ENCODE results near the gene SMARCE1.

Gene SMARCE1

DNA sequence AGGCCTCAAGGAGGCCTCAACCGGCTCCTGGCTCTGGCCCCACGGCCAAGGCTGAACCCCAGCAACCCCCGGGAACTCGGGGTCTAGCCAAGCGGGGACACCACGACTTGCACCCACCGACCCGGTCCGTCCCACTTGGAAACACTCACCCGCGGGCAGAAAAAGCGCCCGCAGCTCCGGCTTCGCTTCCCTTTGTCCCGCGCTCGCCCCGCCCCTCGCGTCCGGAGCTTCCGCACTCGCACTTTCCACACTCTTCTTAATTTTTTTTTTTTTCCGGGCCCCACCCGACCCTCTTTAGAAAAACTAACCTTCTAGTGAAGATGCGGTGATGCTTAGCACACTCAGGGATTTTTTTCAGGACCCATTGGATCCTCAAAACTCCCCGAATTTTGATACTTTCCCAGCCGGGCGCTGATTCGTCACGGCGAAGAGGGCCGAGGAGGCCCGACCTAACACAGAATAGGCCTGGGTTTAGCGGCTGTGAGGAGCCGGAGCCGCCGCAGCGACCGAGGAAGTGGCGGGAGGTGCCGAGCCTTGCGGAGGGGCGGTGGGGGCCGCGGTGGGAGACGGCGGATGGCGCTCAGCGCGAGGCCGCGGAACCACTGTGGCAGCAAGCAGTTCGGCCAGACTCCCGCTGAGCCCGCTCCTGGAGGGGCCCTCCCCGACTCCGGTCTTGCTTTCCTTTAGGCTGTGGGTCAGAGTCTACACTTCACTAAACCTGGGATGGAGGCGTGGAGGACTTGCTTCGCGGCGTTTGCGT lies at the start of gene SMARCE1:
Gene SMARCE1 (minus strand): TSS at position 195 of the 760 bp plus-strand sequence. CDS start 2,016 bp downstream, outside the sequence.
- peak; percentile 81 for DNase-seq (ENCODE audit: low read depth)

DNA sequence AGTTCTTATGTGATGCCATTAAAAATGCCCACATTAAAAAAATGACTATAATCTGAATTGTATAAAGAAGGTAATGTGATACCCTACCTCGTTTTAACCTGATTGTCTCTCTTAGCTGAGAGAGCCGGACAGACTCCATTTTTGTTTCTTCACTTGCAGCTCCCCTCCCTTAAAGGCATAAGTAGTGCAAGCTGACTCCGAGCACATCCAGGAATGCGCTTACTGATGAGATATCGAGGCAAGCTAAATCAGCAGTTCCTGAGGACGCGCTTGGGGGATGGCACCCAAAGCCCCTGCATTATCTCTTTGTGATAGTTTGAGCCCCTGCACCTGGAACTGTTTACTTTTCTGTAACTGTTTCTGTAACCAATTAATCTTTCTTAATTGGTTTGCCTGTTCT lies 49.7 kb upstream of the SMARCE1 start:
- no peak for DNase-seq (ENCODE audit: low read depth)

DNA sequence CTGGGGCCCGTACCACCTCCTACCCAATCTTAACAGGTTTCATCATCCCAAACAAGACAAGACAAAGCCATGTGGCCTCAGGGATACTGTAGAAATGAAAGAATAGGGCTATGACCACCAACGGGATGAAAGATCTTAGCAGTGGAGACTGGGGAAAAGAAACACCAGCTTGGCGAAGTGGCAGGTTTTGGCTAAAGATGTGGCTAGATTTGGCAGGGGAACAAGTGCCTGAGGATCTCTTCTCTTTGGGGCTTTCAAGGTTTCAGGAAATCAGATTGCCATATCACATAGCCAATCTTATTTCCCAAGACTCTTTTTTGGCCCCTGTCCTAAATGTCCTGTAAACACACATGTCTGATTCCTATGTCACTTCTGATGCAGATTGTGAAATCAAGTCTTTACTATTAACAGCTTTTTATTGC lies 49.0 kb upstream of the SMARCE1 start:
- peak; percentile 5 for DNase-seq (ENCODE audit: low read depth)

DNA sequence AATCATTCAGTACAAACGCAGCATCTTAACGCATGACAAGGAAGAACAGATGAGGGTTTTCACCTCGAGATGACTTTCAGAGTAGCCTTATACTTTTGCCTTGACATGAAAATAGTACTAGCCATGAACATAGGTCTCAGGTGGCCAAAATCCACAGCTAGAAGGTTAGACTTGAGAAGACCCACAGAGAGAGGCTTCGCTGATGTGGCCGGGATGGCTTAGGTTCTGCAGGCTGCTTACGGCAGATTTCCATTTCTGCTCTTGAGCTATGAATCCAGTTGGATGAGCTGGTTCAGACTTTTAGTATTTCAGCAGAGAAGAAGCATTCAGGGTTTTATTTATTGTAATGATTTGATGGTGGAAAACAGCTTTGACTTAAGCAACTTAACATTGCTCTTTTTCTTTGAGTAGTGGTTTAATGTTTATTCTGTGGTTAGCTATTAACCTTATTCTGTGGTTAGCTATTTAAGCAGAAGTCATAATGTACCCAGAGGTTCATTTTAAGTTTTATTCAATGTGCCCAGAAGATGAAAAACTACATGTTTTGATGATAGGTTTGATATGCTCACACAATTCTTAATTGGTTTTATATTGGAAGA lies 48.4 kb upstream of the SMARCE1 start:
- no peak for DNase-seq (ENCODE audit: low read depth)

DNA sequence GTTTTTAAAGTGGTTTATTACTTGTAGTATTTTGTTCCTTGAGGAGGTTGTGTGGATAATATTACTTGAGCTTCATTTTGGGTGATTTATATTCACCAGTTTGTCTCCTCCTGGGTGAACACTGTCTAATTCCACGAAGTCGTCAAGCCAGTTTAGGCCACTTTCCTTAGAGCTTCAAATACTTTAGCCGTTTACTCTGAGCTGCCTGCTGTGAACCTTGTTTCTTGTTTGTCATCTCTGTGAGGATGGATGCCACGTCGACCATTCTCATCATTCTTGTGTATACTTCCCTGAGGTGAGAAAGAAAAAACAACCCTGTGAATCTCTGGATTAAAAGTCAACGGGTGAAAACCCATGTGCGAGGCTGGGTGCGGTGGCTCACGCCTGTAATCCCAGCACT lies 47.0 kb upstream of the SMARCE1 start:
- no peak for DNase-seq (ENCODE audit: low read depth)

DNA sequence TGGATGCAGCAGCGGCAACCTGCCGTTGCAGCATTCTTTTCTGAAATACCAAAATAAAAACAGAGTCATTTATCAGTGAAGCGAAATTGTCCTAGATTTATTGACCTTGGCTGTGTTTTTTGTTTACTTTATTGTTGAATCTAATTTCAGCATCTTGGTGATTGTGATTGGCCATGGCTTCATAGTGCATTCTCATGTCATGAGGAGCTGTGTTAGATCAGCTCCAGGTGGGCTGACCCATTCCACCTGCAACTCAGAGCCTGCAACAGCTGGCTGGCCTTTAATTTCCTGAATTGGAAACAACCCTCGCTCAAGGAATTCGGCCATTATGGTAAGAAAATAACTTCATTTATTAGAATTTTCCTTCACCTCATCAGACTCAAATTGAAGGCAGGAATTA lies 39.5 kb upstream of the SMARCE1 start:
- no peak for DNase-seq (ENCODE audit: low read depth)

DNA sequence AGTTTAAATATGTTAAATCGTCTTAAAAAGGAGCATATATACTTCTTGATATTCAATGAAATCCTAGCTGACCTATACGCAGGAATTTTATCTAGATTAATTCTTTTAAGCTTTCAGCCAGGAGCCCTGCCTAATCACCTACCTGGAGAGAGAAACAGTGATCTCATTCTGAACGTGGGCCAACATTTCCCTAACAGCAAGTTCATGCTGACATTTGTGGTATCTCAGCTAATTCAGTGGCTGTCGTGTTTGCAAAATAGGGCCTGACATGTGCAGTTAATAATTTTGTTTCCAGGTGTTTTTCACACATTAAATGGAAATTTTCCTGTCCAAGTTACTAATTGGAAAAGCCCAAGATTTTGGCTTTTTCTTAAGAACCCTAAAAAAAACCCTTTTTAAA lies 38.6 kb upstream of the SMARCE1 start:
- DNase-seq (ENCODE audit: low read depth), result no peak

DNA sequence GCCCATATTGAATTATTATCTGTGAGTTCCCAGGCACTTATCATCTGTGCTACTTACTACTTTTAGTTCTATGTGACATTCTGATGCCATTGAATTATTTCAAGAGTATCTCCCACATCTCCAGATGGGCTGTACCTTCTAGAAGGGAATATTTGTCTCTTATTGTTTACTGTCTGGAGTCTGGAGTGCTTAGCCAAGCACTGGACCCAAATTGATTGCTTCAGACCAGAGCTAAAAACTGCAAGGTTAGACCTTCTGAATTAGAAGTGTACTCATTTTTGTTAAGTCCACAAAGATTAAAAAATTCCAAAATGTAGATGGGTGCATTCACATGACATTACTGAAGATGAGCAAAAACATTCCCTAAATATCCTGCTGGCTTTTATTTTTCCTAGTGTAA lies 33.4 kb upstream of the SMARCE1 start:
- no peak for DNase-seq (ENCODE audit: low read depth)

DNA sequence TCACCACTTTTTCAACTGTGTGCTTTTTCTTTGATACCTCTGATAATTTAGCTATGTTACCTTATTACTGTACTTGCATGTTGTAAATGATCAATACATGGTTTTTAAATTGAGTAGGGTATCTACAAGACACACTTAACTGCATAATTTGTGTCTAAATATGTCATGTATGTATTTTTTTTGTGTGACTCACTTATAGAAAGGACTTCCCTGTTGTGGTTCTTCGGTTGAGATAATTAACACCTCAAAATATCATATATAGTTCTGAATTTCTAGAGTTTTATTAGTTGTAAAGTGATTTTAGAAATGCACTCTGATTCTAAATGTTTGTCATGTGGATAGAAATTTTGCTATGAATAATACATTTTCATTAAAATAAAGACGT lies 31.9 kb upstream of the SMARCE1 start:
- DNase-seq (ENCODE audit: low read depth), result no peak

DNA sequence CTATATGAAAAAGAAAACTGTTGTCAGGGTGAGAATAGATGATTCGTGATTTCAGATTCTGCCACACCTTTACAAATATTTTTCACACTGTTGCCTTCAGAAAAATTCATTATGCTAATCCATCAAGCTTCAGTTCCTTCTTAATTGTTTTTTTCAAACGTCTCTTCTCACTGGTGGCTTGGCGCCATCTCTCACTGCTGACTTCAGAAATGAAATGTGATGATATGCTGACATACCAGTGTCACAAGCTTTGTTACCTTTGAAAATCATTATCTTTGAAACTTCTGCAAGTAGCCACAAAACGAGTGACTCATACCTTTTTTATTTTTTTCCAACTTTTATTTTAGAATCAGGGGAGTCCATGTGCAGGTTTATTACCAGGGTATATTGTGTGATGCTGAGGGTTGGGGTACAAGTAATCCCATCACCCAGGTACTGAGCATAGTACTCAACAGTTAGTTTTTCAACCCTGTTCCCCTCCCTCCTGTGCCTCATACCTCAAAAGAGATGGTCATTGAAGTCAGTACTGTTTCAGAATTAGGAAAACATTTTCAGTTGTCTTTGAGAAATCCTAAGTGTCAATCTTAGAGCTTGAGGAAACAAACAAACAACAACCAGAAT lies 31.4 kb upstream of the SMARCE1 start:
- DNase-seq (ENCODE audit: low read depth), result no peak

DNA sequence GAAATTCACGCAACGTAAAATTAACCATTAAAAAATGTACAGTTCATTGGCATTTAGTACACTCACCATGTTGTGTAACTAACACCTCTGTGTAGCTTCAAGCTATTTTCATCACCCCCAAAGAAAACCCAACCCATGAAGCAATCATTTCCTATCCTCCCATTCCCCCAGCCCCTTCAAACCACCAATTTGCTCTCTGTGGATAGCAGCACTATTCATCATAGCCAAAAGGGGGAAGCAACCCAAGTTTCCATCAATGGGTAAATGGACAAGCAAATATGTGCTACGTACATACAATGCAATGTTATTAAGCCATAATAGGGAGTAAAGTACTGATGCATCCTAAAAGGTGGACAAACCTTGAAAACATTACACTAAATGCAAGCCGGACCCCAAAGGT lies 28.3 kb upstream of the SMARCE1 start:
- no peak for DNase-seq (ENCODE audit: low read depth)

DNA sequence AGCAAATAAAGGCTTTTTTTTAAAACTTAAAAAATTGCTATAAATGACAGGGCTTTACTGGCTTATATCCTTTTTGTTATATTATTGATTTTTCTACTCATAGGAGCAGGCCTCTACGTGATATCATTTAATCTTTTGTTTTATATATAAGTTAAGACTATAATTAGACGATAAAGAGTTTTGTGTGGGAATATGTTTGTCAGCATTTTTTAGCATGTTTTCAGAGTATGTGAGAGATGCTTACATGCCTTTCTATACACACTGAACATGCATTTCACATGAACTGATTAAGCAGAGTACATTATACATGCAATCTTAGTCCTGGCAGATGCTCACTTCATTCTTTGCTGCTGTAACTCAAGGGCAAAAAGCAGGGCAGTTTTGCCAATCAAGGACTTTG lies 25.0 kb upstream of the SMARCE1 start:
- no peak for DNase-seq (ENCODE audit: low read depth)

DNA sequence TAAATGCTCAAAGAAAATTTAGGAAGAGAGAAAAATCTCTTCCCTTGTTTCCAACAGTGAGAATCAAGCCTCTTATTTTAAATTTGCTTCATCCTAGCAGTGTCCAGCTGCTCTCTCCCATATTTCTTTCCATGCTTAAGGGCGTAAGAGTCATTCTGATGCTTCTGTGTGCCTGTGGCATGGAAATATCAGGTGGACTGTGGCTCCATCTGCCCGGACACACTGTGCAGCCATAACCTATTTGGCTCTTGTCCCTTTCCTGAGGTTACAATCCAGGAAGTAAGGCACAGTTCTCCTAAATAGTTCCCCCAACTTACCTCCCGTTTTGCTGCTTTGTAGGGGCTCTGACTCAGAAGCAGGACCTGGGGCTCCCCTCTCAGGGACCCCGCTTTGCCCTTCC lies 23.7 kb upstream of the SMARCE1 start:
- no peak for DNase-seq (ENCODE audit: low read depth)

DNA sequence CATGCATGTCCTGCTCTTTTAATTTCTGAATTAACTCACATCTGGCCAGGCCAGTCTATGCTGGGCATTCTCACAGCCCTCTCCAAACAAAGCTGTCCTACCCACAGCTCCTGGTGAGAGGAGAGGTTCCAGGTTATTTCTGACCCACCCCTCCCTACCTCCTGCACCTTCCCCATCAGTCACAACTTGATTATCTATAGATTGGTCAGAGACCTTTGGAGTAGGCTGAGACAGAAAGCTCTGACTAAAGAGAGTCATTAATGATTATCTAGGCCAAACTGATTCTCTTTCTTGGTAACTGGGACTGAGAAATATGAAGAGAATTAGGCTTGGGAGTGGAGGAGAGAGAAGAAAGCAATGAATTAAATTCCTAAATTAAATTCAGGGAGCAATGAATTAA lies 18.7 kb upstream of the SMARCE1 start:
- DNase-seq (ENCODE audit: low read depth), result no peak

DNA sequence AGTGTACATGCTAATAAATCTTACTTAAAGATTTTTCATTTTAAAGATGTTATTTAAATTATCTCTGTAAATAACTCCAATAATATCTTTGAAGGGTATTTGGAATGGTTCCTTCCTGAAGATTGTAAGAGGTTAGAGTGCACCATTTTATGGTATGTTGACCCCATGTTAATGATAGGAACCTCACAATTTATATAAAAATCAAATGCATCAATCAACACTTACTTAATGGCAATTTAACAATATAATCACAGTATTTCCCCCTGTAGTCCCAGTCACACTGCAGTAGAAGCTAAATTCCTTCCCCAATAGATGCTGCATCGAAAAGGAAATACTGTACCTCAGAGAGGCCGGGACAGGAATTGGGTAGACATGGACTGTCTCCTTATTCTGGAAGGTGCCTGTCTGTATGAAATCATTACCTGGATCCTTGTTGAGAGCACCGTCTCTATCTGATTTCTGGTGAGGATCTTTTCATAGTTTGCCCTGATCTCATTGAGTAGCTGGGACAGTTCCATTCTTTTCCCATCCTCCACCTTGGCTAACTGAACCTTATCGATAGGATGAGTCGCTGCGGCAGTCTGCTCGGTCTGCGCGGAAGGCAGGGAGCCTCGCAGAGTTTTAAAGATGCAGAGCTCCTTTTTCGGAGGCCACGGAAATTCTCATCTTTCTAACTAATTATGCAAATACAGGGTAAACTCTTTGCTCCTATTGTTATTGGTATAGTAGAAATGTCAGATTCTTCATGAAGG lies 17.1 kb upstream of the SMARCE1 start, which contains the start of gene KRT222:
Gene KRT222 (minus strand): TSS at position 596 of the 752 bp plus-strand sequence. CDS start 78 bp downstream, at position 518.
- DNase-seq (ENCODE audit: low read depth), result no peak

DNA sequence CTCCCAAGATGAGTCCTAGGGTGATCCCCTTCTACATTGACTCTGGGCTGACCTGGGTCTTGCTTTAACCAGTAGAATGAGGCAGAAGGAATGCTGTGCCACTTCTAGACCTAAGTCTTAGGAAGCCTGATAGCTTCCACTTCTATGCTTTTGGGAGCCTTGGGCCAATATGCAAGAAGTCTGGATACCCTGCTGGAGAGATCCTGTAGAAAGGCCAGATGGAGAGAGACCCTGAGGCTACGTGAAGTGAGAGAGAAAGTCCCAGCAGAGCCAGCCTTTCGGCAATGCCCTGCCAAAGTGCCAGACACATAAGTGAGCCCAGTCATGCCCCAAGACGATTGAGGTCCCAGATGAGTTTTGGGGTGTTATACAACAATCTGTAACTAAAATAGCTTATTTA lies 15.6 kb upstream of the SMARCE1 start:
- no peak for DNase-seq (ENCODE audit: low read depth)

DNA sequence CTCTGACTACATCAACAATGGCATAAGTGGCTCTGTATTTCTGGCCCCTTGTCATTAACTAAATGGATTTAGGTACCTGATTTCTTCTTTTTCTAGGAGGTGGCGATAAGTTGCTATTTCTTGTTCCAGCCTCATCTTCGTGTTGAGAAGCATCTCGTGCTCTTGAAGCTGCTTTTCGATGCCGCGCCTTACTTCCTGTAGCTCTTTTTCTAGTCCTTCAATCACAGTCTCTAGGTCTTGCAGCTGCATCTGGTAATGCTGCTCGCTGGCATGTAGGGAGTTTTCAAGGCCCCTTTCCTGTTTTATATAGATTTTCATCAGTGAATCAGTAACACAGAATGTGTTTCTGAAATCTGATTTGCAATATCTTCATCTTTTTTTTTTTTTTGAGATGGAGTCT lies 12.3 kb upstream of the SMARCE1 start:
- no peak for DNase-seq (ENCODE audit: low read depth)

DNA sequence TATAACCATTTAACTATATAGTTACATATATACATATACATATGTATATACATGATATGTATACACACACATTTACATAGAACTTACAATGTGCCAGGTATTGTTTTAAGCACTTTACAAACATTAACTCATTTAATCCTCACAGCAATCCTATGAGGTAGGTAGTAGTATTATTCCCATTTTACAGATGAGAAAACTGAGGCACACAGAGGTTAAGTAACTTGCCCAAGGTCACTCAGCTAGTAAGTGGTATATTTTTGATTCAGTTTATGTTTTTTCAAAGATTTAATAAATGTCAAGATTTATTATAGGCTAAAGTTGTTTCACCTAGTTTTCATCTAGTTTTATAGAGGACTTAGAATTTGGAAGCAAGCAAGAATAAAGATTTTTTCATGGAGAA lies 10.8 kb upstream of the SMARCE1 start:
- DNase-seq (ENCODE audit: low read depth), result no peak

DNA sequence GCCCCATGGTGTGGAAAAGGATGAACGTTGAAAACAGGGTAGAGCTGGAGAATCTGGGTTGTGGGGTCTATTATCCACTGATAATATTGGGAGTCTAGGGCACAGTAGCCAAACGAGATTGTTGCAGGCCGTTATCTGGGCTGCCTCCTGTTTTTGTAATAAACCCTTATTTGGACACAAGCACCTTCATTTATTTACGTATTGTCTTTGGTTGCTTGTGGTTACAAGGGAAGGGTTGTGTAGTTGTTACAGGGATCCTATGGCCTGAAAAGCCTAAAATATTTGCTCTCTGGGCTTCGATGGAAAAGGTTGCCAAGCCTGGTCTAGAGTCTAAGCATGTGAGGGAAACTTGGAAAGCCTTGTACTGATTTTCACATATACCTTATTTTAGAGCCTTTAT lies 4.3 kb upstream of the SMARCE1 start:
- DNase-seq (ENCODE audit: low read depth), result no peak

DNA sequence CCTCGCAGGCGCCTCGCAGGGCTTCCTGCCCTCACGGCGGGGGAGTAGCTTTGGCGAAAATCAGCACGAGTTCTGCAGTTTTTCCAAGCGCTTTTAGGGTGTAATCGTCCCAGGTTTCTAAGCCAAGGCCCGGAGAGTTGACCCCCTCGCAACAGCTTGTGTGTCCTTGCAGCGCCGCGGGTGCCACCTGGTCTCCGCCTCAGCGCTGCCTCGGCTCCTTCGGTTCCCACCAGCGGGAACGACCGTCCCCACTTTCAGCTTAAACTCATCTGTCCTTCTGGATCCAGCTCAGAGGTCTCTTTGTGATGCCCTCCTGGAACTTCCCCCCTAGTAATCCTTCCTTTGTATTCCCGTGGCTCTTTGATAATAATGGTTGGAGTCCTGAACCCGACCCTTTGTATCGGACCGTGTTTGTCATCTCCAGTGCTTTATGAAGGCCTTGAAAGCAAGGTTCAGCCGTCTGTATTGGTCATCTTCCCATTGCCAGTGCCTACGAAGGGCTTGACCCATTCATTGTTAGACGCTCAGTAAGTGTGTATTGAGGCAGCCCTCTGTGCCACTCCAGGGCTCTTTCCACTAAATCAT lies 858 bp upstream of the SMARCE1 start:
- peak; percentile 19 for DNase-seq (ENCODE audit: low read depth)

DNA sequence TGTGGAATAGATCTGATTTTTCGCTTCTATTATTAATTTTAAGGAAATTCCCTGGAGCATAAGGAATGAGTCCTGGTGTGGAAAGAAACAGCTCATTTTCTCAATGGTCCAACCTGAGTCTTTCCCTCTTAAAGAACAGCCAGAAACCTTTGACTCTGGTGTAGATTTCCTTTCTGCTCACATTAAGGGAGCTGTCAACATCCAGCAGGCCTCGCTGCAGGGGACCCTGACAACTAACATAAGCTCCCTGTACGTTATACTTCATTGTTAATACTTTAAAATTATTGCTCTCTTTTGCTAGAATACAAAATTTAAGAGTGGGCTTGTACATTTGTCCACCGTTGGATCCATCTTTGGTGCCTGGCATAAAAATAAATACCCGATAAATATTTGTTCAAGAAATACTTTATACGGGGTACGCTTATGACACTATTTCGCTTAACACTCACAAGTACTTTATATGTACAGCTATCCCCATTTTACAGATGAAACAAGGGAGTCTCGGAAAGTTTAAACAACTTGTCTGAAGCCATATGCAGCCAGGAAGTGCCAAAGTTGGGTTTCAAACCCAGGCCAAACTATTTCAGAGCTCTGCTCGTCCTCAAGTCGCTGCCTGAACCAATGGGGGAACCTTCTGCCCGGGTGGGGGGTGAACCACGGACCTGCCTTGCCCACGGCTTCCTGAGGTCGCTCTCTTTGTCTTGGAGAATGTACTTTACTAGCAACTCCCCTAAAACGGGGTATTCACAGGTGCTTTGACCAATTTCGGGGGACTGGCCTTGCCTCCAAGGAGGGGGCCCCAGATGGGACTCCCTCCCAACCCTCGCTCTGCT lies 611 bp downstream of the SMARCE1 start:
- no peak for DNase-seq (ENCODE audit: low read depth)
